ENCODE measurements around the gene ATP6V1B1.

Gene ATP6V1B1

DNA sequence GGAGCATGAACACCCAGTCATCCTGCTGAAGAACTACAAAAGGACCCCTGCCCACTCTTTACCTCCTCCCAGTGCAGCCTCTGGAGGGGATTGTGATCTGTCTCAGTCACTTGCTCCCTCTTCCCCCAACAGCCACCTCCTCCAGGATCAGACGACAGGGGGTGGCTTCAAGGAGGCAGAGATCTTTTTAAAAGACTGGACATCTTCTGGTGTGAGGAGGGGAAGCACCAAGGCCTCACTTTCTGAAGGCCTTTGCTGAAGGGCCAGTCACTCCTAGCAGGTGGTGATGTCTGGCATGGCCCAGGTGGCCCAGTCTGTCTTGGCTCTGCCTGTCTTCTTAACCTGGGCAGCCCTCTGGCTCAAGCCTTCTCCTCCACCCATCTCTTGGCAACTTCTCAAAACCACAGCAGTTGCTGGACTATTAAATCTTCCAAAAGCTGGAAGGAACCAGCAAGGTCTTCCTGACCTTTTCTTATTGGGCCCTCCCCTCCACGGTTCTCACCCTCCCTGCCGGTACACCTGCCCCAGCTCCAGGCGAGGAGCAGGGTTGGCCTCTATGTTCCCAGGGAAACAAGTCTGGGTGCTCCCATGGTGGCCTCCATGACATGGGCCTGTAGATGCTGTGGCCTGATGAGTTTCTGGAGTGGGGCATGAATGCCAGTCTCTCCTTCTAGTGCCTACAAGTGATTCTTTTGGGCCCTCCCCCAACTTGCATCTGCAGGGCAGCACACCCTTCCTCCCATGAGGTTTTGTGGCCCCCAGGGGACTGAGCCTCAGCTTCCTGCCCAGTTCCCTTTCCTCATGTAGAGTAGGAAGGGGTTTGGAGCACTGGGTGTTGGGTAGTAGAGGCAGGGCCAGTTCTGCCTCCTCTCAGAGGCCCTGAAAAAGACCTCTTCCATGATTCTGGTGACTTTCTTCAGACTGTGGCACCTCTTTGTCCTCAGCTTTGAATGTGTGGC lies 5.0 kb upstream of the ATP6V1B1 start:
- DNase-seq = no peak

DNA sequence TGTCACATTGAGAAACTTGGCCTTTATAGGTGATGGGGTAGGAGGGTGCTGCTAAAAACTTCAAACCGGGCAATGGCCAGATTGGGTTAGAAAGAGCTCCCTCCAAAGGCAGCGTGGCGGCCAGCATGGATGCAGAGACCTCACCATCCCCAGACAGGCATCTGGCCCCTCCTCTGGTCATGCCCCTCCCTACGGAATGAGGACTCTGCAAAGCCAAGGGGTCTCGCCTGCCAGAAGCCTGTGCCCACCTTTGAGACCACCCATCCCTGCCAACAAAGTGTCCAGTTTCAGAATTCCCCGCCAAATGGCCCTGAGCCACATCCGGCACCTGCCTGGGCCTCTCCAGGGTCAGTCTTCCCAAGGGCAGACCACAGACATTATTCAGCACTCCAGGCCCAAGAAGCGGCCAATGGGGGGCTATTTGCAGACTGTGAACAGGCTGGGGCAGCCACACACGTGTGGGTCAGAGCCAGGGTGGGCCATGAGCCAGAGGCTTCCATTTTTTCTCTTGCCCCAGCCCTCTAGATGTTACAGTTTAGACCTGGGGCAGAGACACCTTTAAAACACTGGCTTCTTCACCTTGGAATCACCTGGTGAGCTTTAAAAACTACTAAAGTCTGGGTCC lies 4.2 kb upstream of the ATP6V1B1 start:
- no peak for DNase-seq

DNA sequence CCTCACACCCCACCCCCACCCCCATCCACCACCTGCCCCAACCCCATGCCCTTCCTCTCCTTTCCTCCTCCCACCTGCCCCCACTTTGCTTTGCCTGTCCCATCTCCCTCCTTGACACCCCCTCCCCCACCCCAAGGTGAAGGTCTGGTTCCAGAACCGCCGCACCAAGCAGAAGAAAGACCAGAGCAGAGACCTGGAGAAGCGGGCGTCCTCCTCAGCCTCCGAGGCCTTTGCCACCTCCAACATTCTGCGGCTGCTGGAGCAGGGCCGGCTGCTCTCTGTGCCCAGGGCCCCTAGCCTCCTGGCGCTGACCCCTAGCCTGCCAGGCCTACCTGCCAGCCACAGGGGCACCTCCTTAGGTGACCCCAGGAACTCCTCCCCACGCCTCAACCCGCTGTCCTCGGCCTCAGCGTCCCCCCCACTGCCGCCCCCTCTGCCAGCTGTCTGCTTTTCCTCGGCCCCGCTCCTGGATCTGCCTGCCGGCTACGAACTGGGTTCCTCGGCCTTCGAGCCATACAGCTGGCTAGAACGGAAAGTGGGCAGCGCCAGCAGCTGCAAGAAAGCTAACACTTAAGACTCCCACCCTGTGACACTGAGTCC lies 3.0 kb upstream of the ATP6V1B1 start:
- no peak for DNase-seq

DNA sequence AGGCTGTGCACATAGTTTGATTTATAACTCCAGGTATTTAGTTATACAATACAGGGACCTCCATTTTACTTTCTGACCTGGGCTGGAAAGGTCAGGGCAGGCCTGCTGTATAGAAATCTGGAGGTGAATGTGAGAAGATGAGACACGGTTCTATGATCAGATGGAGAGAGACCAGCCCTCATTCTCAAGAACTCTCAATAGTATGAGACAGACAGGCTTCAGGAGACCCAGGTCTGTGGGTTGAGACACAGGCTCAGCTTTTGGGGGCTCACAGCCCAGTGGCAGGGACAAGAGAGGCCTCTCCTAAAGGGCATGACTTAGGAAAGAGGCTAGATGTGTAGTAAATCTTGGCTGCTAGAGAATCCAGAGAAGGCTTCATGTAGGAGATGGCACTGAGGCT lies 719 bp upstream of the ATP6V1B1 start:
- DNase-seq = no peak

DNA sequence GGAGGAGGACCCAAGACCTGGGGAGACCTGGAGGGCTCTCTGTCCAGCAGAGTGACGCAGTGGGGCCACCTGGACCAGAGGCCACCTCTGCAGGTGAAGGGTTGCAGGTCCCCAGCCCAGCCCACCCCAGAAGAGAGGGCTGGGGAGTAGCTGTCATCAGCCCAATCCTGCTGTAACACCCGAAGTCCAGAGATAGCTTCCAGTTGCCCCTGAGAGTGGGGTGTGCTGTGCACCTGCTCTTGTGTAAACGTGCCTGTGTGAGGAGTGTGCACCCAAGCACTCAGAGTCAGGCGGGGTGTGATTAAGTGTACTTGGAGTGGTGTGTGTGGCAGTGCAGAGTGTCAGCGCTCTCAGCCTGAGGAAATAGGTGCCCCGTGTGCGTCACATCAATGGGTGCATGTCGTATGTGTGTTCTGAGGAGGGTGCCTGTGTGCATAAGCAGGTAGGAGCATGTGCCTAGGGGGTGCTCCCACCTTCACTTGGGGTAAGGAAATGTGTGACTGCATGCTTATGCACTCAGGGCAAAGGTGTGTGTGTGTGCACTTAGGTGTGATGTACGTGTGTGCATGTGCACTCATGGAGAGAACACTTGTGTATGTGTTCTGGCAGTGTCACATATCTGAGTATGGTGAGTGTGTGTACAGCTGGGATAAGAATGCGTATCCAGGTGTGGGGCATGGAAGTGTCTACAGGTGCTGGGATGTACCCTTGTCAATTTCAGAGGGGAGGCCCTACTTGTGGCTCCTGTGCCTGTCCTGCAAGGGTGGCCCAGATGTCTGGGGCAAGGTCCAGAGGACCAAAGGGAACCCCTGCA lies 672 bp downstream of the ATP6V1B1 start:
- DNase-seq = no peak

DNA sequence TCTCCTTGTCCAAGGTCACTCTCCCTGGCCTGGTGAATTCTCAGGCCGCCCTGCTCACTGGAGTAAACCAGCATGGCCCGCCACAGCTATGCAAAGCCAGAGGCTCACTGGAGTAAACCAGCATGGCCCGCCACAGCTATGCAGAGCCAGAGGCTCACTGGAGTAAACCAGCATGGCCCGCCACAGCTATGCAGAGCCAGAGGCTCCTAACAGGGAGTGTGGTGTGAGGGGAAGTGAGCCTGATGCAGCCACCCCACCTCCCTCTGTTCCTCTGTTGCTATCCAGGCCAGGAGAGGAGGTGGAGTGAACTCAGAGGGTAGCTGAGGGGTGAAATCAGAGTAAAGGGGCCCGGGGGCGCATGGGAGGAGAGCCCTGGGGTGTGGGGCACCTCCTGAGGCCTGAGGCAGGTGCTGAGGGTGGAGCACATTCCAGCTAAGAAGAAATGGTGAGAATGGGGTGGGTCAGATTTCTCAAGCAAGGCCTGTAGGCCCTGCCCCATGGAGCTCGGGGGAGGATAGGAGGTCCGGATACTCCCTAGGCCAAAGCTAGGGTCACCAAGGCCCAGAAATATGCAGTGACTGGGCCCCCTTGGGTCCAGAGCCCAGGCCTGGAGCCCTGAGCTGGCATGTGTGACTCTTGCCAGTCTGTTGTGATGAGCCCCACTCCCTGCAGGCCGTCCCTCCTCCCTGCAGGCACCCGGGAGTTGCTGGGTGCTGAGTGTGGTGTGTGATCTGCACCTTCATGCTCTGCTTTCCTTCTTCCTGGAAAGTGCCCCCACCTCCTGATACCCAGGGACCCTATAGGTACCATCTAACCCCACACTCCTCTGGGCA lies 1.5 kb downstream of the ATP6V1B1 start:
- no peak for DNase-seq

DNA sequence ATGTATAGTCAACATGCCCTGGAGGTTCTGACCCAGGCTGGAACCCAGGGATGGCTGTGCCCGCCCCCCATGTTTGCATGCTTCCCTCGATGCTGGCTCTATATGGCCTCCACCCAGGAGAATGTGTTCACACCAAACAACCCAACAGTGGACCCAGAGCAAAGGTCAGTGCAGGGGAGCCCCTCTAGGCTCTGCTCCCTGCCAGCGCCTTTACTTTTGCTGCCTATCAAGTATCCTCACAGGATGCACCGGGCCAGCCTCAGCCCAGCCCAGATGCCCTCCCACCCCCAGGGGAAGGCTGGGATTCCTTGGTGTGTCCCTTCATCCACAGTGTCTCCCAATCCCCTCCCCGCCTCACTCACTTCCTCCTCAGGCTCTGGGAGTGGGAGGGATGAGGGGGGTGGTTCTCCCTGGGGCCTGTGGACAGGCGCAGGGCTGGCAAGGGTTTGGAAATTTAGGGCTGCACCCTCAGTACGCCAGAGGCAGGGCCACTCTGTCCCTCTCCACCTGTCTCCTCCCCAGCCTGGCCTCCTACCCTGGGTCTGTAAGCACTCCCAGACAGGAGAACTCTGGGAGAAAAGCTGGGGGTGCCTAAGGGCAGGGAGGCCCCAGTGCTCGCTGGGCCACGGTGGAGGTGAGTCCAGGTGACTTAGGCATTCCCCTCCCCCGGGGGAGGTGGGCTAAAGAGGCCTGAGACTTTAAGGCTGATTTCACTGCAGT lies 2.3 kb downstream of the ATP6V1B1 start:
- no peak for DNase-seq

DNA sequence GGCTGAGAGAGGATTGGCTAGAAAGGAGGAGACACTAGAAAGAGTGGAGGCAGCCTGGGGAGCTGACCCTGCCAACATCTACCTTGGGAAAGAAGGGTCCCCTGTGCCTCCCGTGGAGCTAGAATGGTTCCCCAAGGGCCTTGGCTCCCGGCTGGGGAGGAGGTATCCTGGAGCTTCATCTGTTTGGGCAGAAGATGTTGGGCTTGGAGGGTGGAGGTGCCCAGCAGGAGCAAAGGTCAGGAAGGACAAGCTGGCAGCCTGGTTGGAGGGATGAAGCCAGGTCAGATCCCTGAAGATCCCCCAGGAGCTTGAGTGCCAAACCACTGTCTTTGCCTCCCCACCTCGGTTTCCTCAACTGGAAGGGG lies 2.9 kb downstream of the ATP6V1B1 start:
- no peak for DNase-seq

DNA sequence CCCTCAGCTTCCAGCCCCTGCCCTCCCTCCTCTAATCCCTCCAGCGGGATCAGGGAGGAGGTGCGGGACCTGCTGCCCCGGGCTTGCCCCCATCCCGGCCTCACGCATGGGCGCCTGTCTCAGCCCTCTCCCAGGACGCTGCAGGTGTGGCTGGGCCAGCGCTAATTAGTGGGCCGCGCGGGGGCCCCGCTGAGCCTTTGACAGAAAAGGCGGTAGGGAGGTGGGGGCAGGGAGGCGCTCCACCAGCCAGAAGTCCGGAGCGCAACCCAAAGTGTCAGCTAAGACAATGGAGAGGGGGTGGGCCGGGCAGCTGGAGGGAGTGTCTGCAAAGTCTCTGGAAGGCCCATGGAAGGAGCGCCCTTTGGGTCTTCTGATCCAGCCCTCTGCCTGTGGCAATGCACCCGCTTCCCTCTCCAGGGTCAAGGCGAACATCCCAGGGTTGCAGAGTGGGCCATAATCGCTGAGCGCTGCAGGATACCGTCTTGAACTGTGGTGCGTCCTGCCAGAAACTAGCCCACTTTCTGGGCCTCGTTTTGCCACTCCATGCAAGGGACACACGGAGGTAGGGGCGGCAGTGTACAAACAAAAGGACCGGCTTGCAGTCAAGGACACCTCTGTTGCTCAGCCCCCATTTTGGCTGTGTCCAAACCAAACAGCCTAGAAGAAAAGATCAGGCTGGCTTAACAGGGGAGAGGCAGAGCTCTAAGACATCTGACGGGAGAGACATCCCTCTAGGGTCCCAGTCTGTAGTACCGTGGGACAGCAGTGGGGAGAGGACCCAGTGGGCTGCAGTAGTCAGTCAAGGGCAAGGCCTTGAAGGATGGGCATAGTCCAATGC lies 3.5 kb downstream of the ATP6V1B1 start:
- DNase-seq = no peak

DNA sequence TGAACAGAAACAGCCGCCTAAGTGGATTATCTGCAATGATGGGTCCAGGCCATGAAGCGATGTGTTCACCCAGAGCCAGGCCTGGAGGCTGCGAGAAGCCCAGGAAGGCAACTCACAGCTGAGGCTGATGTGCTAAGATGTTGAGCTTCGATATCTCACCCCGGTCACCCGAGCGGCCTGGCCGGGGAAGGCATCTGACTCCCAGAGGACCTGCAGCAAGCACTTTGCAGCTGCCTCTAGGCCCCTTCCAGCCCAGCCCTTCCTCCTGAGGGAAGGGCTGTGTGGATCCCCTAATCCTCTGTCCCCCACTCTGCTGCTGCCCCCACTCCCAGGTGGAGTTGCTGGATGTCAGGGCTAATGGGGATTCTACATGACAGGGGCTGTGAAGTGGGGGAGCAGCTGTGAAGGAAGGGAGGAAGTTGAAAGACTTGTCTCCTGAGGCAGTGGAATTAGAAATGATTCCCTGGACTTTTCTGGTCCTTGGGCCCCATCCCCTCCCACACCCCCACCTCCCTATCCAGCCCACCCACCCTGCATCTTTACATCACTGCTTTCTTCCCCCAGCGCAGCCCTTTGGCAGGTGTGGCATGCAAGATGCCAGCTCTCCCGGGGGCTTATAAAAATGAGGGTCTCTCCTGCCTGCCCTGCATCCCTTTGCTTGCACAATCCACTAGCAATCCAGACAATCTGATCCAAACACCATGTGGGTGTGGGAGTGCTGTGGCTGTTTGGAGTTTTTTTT lies 4.3 kb downstream of the ATP6V1B1 start:
- no peak for DNase-seq

DNA sequence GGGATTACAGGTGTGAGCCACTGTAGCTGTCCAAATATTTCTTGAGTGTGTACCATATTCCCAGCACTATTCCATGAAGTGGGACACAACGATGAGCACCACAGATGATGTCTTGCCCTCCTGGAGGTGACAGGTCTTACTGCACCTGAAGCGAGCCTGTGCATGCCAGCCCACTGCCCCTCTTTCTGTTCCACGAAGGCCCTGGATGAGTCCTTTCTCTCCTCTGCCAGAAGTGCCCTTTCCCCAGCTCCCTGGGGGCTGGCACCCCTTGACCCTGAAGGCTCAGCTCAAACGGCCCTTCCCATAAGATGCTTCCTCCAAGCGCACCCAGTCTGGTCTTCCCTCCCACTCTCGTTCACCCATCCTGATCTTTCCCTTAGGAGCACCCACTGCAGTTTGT lies 5.5 kb downstream of the ATP6V1B1 start:
- DNase-seq = no peak

DNA sequence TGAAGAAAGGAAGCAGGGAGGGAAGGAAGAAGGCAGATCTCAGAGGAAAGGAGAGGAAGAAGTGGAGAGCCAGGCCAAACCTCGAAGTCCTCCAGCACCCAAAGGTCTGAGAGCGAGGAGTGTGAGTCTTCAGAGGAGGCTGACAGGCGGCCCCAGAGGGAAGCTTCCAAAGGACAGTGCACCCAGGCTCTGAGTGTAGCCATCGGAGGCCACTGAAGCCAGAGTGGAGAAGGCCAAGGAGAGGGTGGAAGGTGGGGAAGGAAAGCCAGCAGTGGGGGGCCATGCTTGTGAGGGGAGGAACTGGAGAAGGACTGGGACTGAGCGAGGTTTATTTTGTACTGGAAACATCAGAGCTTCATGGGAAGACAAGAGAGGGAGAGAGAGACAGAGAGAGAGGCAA lies 6.0 kb downstream of the ATP6V1B1 start:
- no peak for DNase-seq

DNA sequence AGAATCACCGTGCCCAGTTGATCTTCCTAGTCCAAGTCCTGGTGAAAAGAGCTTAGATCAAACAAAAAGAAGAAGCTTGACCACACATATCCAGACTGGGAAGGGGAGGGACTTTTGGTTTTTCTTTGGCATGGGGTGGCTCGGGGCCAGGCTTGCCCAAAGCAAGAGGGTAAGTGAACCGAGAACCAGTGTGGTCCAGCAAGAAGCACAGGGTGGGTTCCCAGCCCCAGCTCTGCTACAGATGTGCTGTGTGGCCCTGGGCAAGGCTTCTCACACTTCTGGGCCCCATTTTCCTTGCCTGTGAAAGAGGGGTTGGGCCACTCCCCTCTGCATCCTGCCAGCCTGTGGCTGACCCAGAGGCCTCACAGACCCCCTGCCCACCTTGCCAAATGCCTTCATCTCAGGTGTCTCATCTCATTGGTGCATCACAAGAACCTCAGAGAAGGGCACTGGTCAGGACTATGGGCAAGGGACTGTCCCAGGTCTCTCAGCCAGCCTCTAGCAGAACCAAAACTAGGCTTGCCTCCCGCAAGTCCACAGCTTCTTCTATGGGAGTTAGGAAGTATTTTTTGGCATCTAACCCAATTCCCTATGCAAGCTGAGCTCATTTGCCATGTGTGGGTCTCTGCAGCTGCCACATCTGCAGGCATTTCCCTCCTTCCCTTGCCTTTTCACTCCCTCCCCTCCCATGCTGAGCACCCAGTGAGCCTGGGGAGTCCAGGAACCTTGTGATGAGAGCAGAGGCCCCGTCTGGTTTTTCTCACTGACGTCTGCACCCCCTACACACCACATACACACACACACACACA lies 6.9 kb downstream of the ATP6V1B1 start:
- no peak for DNase-seq

DNA sequence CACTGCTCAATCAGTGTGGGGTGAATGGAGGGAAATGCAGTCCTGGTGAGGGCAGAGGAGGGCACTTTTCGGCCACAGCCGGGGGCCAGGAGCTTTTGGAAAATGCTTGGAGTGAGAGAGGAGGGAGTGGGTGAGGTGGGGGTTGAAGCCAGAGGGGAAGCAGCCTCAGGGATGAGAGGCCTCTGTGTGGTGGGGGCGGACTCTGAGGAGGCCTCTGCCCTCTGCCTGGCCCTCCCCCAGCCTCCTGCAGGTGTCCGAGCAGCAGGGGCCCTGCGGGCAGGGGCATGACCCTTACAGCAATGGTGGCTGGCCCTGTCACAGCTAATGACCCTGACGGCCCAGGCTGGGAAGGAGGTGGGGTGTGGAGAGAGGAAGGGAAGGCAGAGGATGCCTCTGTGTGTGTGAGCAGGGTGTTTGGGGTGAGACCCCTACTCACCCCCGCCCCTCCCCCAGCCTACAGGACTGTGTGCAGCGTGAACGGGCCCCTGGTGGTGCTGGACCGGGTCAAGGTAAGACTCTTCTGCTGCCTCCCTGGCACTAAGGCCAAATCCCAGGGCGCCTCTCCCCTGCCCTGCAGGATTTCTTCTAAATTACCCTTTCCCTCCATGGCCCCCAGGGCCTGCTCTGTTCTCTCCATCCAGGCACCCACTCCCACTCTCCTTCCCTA lies 7.6 kb downstream of the ATP6V1B1 start:
- no peak for DNase-seq

DNA sequence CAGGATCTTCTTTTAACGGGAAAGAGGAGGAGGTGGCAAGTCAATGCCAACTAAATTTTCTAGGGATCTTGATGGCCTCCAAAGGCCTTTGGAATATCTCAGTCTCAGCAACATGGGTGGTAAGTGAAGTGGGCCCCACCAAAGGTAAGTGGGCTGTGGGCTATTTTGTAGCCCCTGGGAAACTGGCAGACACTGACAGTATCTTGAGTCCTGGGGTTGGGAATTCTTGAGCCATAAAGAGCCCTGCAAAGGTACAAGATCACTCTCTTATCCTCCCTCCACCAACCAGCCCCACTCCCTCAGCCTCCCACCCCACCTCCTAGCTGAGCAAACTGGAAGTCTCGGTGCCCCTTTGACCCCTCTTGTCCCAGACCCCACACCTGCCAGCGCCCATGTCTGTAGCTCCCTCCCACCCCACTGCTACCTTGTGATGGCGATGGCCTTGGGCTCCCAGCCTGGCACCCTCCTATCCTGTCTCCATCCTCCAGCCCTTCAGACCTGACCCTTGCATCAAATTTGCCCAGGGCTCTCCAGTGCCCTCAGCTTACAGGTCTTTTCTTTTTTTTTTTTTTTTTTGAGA lies 8.5 kb downstream of the ATP6V1B1 start:
- no peak for DNase-seq

DNA sequence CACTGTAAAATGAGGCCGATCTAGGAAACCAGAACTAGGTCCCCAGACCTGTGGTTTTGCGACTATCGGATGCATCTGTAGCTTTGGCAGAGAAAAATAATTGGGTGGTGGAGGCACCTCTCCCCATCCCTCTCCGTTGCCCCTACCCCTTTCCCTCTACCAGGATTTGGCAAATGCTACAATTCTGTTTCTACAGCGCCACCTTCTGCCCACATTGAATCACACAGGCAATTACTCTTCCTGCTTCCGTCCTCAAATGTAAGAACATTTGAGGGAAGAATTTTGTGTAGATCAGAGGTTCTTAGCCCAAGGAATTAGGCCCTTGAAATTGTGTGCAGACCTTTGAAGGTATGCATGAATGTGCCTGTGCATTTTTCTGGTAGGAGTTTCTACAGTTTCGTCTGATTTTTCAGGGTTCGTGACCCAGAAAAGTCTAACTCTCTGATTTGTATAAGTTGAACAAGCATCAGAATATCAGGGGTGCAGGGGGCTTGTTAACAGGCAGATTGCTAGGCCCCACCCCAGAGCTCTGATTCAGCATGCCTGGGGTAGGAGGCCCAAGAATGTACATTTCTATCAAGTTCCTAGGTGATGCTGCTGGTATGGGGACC lies 11.2 kb downstream of the ATP6V1B1 start:
- peak in 1 of 4 experiments; percentile 27 for DNase-seq

DNA sequence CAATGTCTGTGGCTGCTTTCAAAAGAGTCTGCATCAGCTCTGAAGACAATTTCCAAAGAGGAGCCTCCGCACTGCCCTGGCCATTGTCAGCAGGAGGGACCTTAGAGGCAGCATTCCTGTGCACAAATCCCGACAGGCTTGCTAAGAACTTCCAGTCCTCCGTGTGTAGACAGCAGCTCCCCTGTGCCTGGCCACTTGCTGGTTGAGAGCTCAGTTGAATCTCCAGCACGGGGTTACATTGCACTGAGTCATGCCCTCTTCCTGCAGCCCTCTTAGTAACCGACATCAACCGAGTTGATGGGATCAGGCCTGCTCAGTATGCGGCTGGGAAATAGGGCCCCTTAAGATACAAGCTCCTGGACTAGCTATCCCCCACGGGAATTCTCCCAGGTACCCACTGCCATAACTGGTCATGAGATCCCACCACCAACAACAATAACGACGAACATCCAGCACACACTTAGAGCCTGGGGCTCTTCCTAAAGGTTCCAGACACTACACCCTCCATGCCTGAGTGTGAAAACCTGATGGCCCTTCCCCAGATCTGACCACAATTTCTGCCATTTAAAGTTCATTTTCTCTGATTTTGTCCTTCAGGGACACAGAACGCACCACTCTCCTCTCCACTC lies 12.0 kb downstream of the ATP6V1B1 start:
- DNase-seq = no peak

All from activated naive CD4-positive, alpha-beta T cell (primary cell).